HG02938 (cell line): Measurements from ENCODE around the gene DENR.
"Not testable (repeated sequence)": the region's sequence is repeated elsewhere in the genome, so short reads cannot be mapped to it uniquely, and the experiment has no call there.

Experiments
- ATAC-seq: cut with Tn5 transposase; IDR thresholded peaks from one replicate; pipeline ENCODE4 v1.9.1; 2021; ENCODE audit warnings: mild to moderate bottlenecking, moderate library complexity; ENCODE audit not compliant: unreplicated experiment

DENR gene

GRCh38 chr12:122738571-122738970, 14.1 kb upstream of the DENR start:
- ATAC-seq = no peak

- no peak for ATAC-seq
Measured at GRCh38 chr12:122740351-122740750, 12.3 kb upstream of the DENR start.

GRCh38 chr12:122743895-122744525, 8.6 kb upstream of the DENR start:
- no peak for ATAC-seq

- no peak for ATAC-seq
Measured at GRCh38 chr12:122747224-122748135, 5.1 kb upstream of the DENR start.

- no peak for ATAC-seq
Measured at GRCh38 chr12:122749569-122750332, 2.9 kb upstream of the DENR start.

- not testable (repeated sequence) for ATAC-seq
Measured at GRCh38 chr12:122750781-122751515, 1.7 kb upstream of the DENR start.

- no peak for ATAC-seq
Measured at GRCh38 chr12:122753319-122753650, 661 bp downstream of the DENR start.

- ATAC-seq = no peak
Measured at GRCh38 chr12:122754790-122755189, 2.2 kb downstream of the DENR start.

GRCh38 chr12:122757568-122757967, 4.9 kb downstream of the DENR start:
- no peak for ATAC-seq

GRCh38 chr12:122785503-122785902, 32.9 kb downstream of the DENR start:
- ATAC-seq = no peak

- no peak for ATAC-seq
Measured at GRCh38 chr12:122788387-122788786, 35.8 kb downstream of the DENR start.

- ATAC-seq = no peak
Measured at GRCh38 chr12:122789637-122790036, 37.0 kb downstream of the DENR start.

- no peak for ATAC-seq
Measured at GRCh38 chr12:122790393-122791075, 37.9 kb downstream of the DENR start.

GRCh38 chr12:122793685-122794106, 41.1 kb downstream of the DENR start:
- ATAC-seq = no peak

GRCh38 chr12:122795807-122796206, 43.2 kb downstream of the DENR start:
- ATAC-seq = no peak

GRCh38 chr12:122799641-122800243, 47.1 kb downstream of the DENR start:
- no peak for ATAC-seq

- ATAC-seq = no peak
Measured at GRCh38 chr12:122803937-122804336, 51.3 kb downstream of the DENR start.

GRCh38 chr12:122804957-122805356, 52.3 kb downstream of the DENR start:
- ATAC-seq = not testable (repeated sequence)

- no peak for ATAC-seq
Measured at GRCh38 chr12:122807651-122808050, 55.0 kb downstream of the DENR start.

GRCh38 chr12:122811777-122812176, 59.2 kb downstream of the DENR start:
- no peak for ATAC-seq
